ENCODE measurements around the gene PIEZO1. TPM values are rescaled to one million over a fixed set of nuclear protein-coding genes. Genes with fewer than 3 reads are reported as not detected.
A peak's percentile ranks its signal among the peaks of the same experiment; 100 is the strongest.
"Not testable (repeated sequence)": the region's sequence is repeated elsewhere in the genome, so short reads cannot be mapped to it uniquely, and the experiment has no call there.

PIEZO1 gene
- polyA plus RNA-seq, 1 experiment, result 47.0 TPM

- no peak for DNase-seq (ENCODE audit: low read depth, low spot score)
- Histone ChIP-seq H3K4me3 (ENCODE audit: low read depth, low read length) (no peak overlapping the region), H3K9me3 (ENCODE audit: control insufficient read depth, insufficient read depth, low read length) (no peaks in the 10 kb centered on the region; the same call in 1 of the 2 replicates), H3K27me3 (ENCODE audit: control insufficient read depth, insufficient read depth, low read length) (no peaks in the 10 kb centered on the region), H3K27ac (ENCODE audit: low read depth, low read length) (peak overlapping the region; percentile 95)
- POLR2A ChIA-PET, result interaction anchor here (1.3 to 2.6 kb wide), 4 partner anchors 7 to 27 kb away, joined by 3 to 20 read pairs (median 6); no protein-coding TSS in a partner anchor
- TF ChIP-seq, protein P1, sequence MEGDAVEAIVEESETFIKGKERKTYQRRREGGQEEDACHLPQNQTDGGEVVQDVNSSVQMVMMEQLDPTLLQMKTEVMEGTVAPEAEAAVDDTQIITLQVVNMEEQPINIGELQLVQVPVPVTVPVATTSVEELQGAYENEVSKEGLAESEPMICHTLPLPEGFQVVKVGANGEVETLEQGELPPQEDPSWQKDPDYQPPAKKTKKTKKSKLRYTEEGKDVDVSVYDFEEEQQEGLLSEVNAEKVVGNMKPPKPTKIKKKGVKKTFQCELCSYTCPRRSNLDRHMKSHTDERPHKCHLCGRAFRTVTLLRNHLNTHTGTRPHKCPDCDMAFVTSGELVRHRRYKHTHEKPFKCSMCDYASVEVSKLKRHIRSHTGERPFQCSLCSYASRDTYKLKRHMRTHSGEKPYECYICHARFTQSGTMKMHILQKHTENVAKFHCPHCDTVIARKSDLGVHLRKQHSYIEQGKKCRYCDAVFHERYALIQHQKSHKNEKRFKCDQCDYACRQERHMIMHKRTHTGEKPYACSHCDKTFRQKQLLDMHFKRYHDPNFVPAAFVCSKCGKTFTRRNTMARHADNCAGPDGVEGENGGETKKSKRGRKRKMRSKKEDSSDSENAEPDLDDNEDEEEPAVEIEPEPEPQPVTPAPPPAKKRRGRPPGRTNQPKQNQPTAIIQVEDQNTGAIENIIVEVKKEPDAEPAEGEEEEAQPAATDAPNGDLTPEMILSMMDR (IDR thresholded peaks at IDR 0.05; ENCODE audit: low read depth, low read length), result no peak
- CTCF ChIA-PET, result interaction anchor here (1.2 to 1.3 kb wide), 2 partner anchors 9 to 37 kb away, joined by 5 to 7 read pairs; partner anchors contain the start of gene PIEZO1
Measured at GRCh38 chr16:88774544-88775393, 10.3 kb downstream of the PIEZO1 start.

GRCh38 chr16:88773812-88774291, 11.2 kb downstream of the PIEZO1 start:
- CTCF ChIA-PET, result interaction anchor here (1.2 to 1.3 kb wide), 2 partner anchors 10 to 36 kb away, joined by 5 to 7 read pairs; partner anchors contain the start of gene PIEZO1
- Histone ChIP-seq H3K4me3 (ENCODE audit: low read depth, low read length) (peak overlapping the region; percentile 36), H3K27me3 (ENCODE audit: control insufficient read depth, insufficient read depth, low read length) (no peaks in the 10 kb centered on the region), H3K9me3 (ENCODE audit: control insufficient read depth, insufficient read depth, low read length) (no peaks in the 10 kb centered on the region; the same call in 1 of the 2 replicates), H3K27ac (ENCODE audit: low read depth, low read length) (peak overlapping the region; percentile 95)
- no peak for DNase-seq (ENCODE audit: low read depth, low spot score)
- POLR2A ChIA-PET, result interaction anchor here (0.7 to 2.6 kb wide), 8 partner anchors 8 to 37 kb away, joined by 3 to 20 read pairs (median 5); partner anchors contain the start of gene PIEZO1
- TF ChIP-seq, protein P1 (IDR thresholded peaks at IDR 0.05; ENCODE audit: low read depth, low read length), result no peak

- POLR2A ChIA-PET, result interaction anchor here (0.5 to 3.0 kb wide), 20 partner anchors 9 to 234 kb away, joined by 3 to 35 read pairs (median 5); partner anchors contain the start of genes APRT and PIEZO1
Measured at GRCh38 chr16:88772871-88773811, 11.9 kb downstream of the PIEZO1 start.

DNA sequence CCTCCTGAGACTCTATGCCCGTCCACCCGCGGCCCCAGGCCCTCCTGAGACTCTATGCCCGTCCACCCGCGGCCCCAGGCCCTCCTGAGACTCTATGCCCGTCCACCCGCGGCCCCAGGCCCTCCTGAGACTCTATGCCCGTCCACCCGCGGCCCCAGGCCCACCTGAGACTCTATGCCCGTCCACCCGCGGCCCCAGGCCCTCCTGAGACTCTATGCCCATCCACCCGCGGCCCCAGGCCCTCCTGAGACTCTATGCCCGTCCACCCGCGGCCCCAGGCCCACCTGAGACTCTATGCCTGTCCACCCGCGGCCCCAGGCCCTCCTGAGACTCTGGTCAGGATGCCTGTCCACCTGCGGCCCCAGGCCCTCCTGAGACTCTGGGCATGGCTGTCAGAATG, 13.2 kb downstream of the PIEZO1 start:
- POLR2A ChIA-PET, result interaction anchor here (1.3 to 3.0 kb wide), 2 partner anchors 13 to 17 kb away, joined by 5 to 35 read pairs; partner anchors contain the start of gene PIEZO1
- H3K27me3 ChIP-seq (ENCODE audit: control insufficient read depth, insufficient read depth, low read length); DNase-seq (ENCODE audit: low read depth, low spot score); H3K4me3 ChIP-seq (ENCODE audit: low read depth, low read length); H3K9me3 ChIP-seq (ENCODE audit: control insufficient read depth, insufficient read depth, low read length); CTCF ChIA-PET: not testable (repeated sequence)
- H3K27ac ChIP-seq (ENCODE audit: low read depth, low read length), result peak overlapping the region; percentile 95

More at GRCh38 chr16:88772871-88773811, 11.9 kb downstream of the PIEZO1 start:
- TF ChIP-seq, protein P1 (IDR thresholded peaks at IDR 0.05; ENCODE audit: low read depth, low read length), result no peak
- DNase-seq (ENCODE audit: low read depth, low spot score), result peak; percentile 86
- Histone ChIP-seq H3K4me3 (ENCODE audit: low read depth, low read length) (peak overlapping the region; percentile 36), H3K27me3 (ENCODE audit: control insufficient read depth, insufficient read depth, low read length) (no peaks in the 10 kb centered on the region), H3K9me3 (ENCODE audit: control insufficient read depth, insufficient read depth, low read length) (no peaks in the 10 kb centered on the region; the same call in 1 of the 2 replicates), H3K27ac (ENCODE audit: low read depth, low read length) (peak overlapping the region; percentile 95)
- CTCF ChIA-PET, result interaction anchor here (1.0 to 1.3 kb wide), 3 partner anchors 11 to 36 kb away, joined by 3 to 7 read pairs (median 5); partner anchors contain the start of gene PIEZO1
